H1 (cell line): ENCODE measurements around the gene SOCS7. TPM values are rescaled to one million over a fixed set of nuclear protein-coding genes. Genes with fewer than 3 reads are reported as not detected.

ENCODE experiments used
- CTCF ChIA-PET: fragments of 300-600 bp; sonication (Branson Sonifier 250); formaldehyde crosslinking; loops from one replicate; lab custom pipeline; 2021; ENCODE audit not compliant: partially characterized antibody; lab: Charles Lee
- POLR2A ChIA-PET: fragments of 300-600 bp; sonication (Branson Sonifier 250); formaldehyde crosslinking; loops from one replicate; lab custom pipeline; 2021; ENCODE audit warnings: inconsistent platforms; ENCODE audit not compliant: partially characterized antibody; lab: Charles Lee
- DNase-seq, 2 experiments: peaks; one replicate each; pipeline versions ENCODE4 v3.0.0 to v3.0.0-alpha.2; 2010 to 2022; ENCODE audit warnings: low spot score in 2 of 2, low read depth in 1 of 2, mixed read lengths in 1 of 2
- FAIRE-seq: peaks from 2 replicates; lab custom pipeline; 2011; peaks lifted over from hg19 to GRCh38; lab: Jason Lieb, UNC
- H2AFZ ChIP-seq: 2 replicates; pipeline ENCODE4 v1.8.1; 2012; ENCODE audit warnings: low read length, inconsistent platforms
- H2AK5ac ChIP-seq: 2 replicates; pipeline ENCODE4 v1.6.1; 2013; ENCODE audit warnings: low read depth, low read length
- H2BK120ac ChIP-seq: replicated peaks from 2 replicates; pipeline ENCODE3; 2013; ENCODE audit warnings: low read depth, low read length, inconsistent platforms
- H2BK12ac ChIP-seq: 2 replicates; pipeline ENCODE4 v1.6.1; 2013; ENCODE audit warnings: low read depth, low read length
- H2BK15ac ChIP-seq: 2 replicates; pipeline ENCODE4 v1.6.1; 2013; ENCODE audit warnings: low read length
- H2BK20ac ChIP-seq: 2 replicates; pipeline ENCODE4 v1.6.1; 2013; ENCODE audit warnings: low read length
- H2BK5ac ChIP-seq: 2 replicates; pipeline ENCODE4 v1.6.1; 2013; ENCODE audit warnings: low read depth, low read length
- H3K14ac ChIP-seq: 2 replicates; pipeline ENCODE4 v1.6.1; 2013; ENCODE audit warnings: inconsistent platforms; ENCODE audit not compliant: insufficient read length
- H3K18ac ChIP-seq: 2 replicates; pipeline ENCODE4 v1.6.1; 2013; ENCODE audit warnings: low read length; ENCODE audit errors: extremely low read depth
- H3K23ac ChIP-seq: 2 replicates; pipeline ENCODE4 v1.6.1; 2013; ENCODE audit warnings: inconsistent platforms; ENCODE audit not compliant: insufficient read length
- H3K23me2 ChIP-seq: 2 replicates; pipeline ENCODE4 v1.6.1; 2013; ENCODE audit warnings: low read depth, low read length
- H3K27ac ChIP-seq: 2 replicates; pipeline ENCODE4 v1.6.1; 2011; ENCODE audit warnings: low read depth, low read length, inconsistent platforms
- H3K27me3 ChIP-seq, 4 experiments: replicated peaks in 1 of 4; 1 replicate in 1 of 4; 2 replicates in 3 of 4; pipeline versions ENCODE4 v1.6.1 to v1.8.1; 2011 to 2013; ENCODE audit warnings: low read length in 3 of 4, mild to moderate bottlenecking in 3 of 4, inconsistent platforms in 2 of 4, mixed read lengths in 2 of 4, moderate library complexity in 1 of 4; ENCODE audit not compliant: control insufficient read depth in 3 of 4, insufficient read depth in 3 of 4; ENCODE audit errors: extremely low read depth in 1 of 4
- H3K36me3 ChIP-seq, 4 experiments: 2 replicates each; pipeline versions ENCODE4 v1.6.1 to v1.8.1; 2011 to 2013; ENCODE audit warnings: mild to moderate bottlenecking in 4 of 4, low read length in 3 of 4, moderate library complexity in 2 of 4, control low read depth in 1 of 4, inconsistent platforms in 1 of 4; ENCODE audit not compliant: insufficient read depth in 4 of 4, control insufficient read depth in 2 of 4
- H3K4ac ChIP-seq: replicated peaks from 2 replicates; pipeline ENCODE3; 2013; ENCODE audit warnings: low read length, low read depth, mixed read lengths, inconsistent platforms; ENCODE audit not compliant: insufficient read length
- H3K4me1 ChIP-seq, 4 experiments: replicated peaks in 1 of 4; 1 replicate in 1 of 4; 2 replicates in 3 of 4; pipeline versions ENCODE4 v1.6.1 to v1.8.1; 2011 to 2013; ENCODE audit warnings: low read length in 3 of 4, inconsistent platforms in 2 of 4, mixed read lengths in 1 of 4; ENCODE audit not compliant: insufficient read depth in 4 of 4, control insufficient read depth in 3 of 4
- H3K4me2 ChIP-seq, 2 experiments: 2 replicates each; pipeline versions ENCODE4 v1.6.1 to v1.8.1; 2011 to 2013; ENCODE audit warnings: low read depth in 2 of 2, low read length in 2 of 2, control low read depth in 1 of 2, inconsistent platforms in 1 of 2, mild to moderate bottlenecking in 1 of 2; ENCODE audit not compliant: insufficient read depth in 1 of 2
- H3K4me3 ChIP-seq, 4 experiments: fragments of 200-600, 300-600 bp in 1 of 4; sonication (generic), shearing (Covaris generic), sonication (Bioruptor Twin) in 1 of 4; 2 replicates each; pipeline versions ENCODE4 v1.5.1 to v1.8.1; 2011 to 2016; ENCODE audit warnings: low read length in 4 of 4, low read depth in 3 of 4, control low read depth in 2 of 4, inconsistent platforms in 2 of 4, mild to moderate bottlenecking in 2 of 4, mixed read lengths in 1 of 4, moderate library complexity in 1 of 4; ENCODE audit not compliant: insufficient read depth in 2 of 4; ENCODE audit errors: extremely low read depth in 1 of 4
- H3K56ac ChIP-seq: replicated peaks from 2 replicates; pipeline ENCODE3; 2013; ENCODE audit warnings: low read depth, mild to moderate bottlenecking, mixed read lengths, low read length, inconsistent platforms; ENCODE audit not compliant: insufficient read length
- H3K79me1 ChIP-seq: 2 replicates; pipeline ENCODE4 v1.6.1; 2013; ENCODE audit warnings: low read depth, low read length, control low read depth
- H3K79me2 ChIP-seq, 2 experiments: 2 replicates each; pipeline versions ENCODE4 v1.6.1 to v1.8.1; 2012 to 2013; ENCODE audit warnings: low read length in 2 of 2, mild to moderate bottlenecking in 2 of 2, inconsistent platforms in 1 of 2; ENCODE audit not compliant: insufficient read depth in 2 of 2, control insufficient read depth in 1 of 2
- H3K9ac ChIP-seq, 4 experiments: replicated peaks in 1 of 4; 1 replicate in 1 of 4; 2 replicates in 3 of 4; pipeline versions ENCODE4 v1.6.1 to v1.8.1; 2011 to 2013; ENCODE audit warnings: low read depth in 3 of 4, low read length in 3 of 4, control low read depth in 2 of 4, mild to moderate bottlenecking in 2 of 4, moderate library complexity in 2 of 4, inconsistent platforms in 1 of 4; ENCODE audit errors: extremely low read depth in 1 of 4
- H3K9me3 ChIP-seq, 2 experiments: 2 replicates each; pipeline versions ENCODE4 v1.6.1 to v1.8.1; 2012 to 2013; ENCODE audit warnings: mild to moderate bottlenecking in 2 of 2, moderate library complexity in 2 of 2, control low read depth in 1 of 2, inconsistent platforms in 1 of 2, low read depth in 1 of 2, low read length in 1 of 2, mixed read lengths in 1 of 2; ENCODE audit not compliant: insufficient read depth in 2 of 2
- H4K20me1 ChIP-seq, 2 experiments: replicated peaks in 1 of 2; 2 replicates each; pipeline versions ENCODE3 to v1.8.1; 2011 to 2013; ENCODE audit warnings: inconsistent platforms in 2 of 2, low read length in 2 of 2, mild to moderate bottlenecking in 1 of 2; ENCODE audit not compliant: insufficient read depth in 2 of 2, control insufficient read depth in 1 of 2
- H4K5ac ChIP-seq: 2 replicates; pipeline ENCODE4 v1.6.1; 2013; ENCODE audit warnings: low read length, low read depth, mixed read lengths, inconsistent platforms; ENCODE audit not compliant: insufficient read length
- H4K8ac ChIP-seq: 2 replicates; pipeline ENCODE4 v1.8.0; 2013; ENCODE audit warnings: mild to moderate bottlenecking, moderate library complexity, low read length, inconsistent platforms; ENCODE audit not compliant: insufficient read depth; ENCODE audit errors: extremely low read depth
- H4K91ac ChIP-seq: replicated peaks from 2 replicates; pipeline ENCODE3; 2013; ENCODE audit warnings: low read length, mixed read lengths, inconsistent platforms; ENCODE audit not compliant: insufficient read length
- BCL11A ChIP-seq, 2 experiments: IDR thresholded peaks; one replicate each; pipeline ENCODE4 v1.6.1; 2011; ENCODE audit warnings: low read depth in 2 of 2, low read length in 2 of 2, mild to moderate bottlenecking in 2 of 2
- CEBPB ChIP-seq: IDR thresholded peaks from 2 replicates; pipeline ENCODE4 v1.6.1; 2012; ENCODE audit warnings: low read depth, low read length
- HDAC2 ChIP-seq, 2 experiments: fragments of 300-600 bp in 1 of 2; sonication (generic) in 1 of 2; IDR thresholded peaks; 2 replicates each; pipeline ENCODE4 v1.6.1; 2011 to 2012; ENCODE audit warnings: low read depth in 2 of 2, low read length in 2 of 2, mild to moderate bottlenecking in 2 of 2, moderate library complexity in 2 of 2, borderline replicate concordance in 1 of 2, inconsistent platforms in 1 of 2
- JUN ChIP-seq: IDR thresholded peaks from 2 replicates; pipeline ENCODE4 v1.6.1; 2011; ENCODE audit warnings: low read depth, mild to moderate bottlenecking, improper control_type of control experiment, low read length
- KDM4A ChIP-seq: IDR thresholded peaks from one replicate; pipeline ENCODE4 v1.7.1; 2012; ENCODE audit warnings: low read depth, mild to moderate bottlenecking, moderate library complexity, low read length, inconsistent platforms; ENCODE audit not compliant: severe bottlenecking
- SIN3A ChIP-seq, 2 experiments: IDR thresholded peaks in 1 of 2; conservative IDR thresholded peaks in 1 of 2; 2 replicates each; pipeline ENCODE4 v1.6.1; 2011 to 2012; ENCODE audit warnings: low read length in 2 of 2, improper control_type of control experiment in 1 of 2, low read depth in 1 of 2, mild to moderate bottlenecking in 1 of 2
- SP1 ChIP-seq: IDR thresholded peaks from 2 replicates; pipeline ENCODE4 v1.6.1; 2011; ENCODE audit warnings: low read depth, low read length
- TAF1 ChIP-seq: IDR thresholded peaks from 2 replicates; pipeline ENCODE4 v1.6.1; 2011; ENCODE audit warnings: mild to moderate bottlenecking, low read depth, low read length
- TAF7 ChIP-seq: optimal IDR thresholded peaks from 2 replicates; pipeline ENCODE3; 2011; ENCODE audit warnings: low read depth, mild to moderate bottlenecking, inconsistent platforms, low read length, moderate library complexity, borderline replicate concordance
- USF2 ChIP-seq: IDR thresholded peaks from 2 replicates; pipeline ENCODE4 v1.6.1; 2011; ENCODE audit warnings: low read length, improper control_type of control experiment
- WGBS, 2 experiments: shearing (Covaris generic) in 1 of 2; methylation state at CpG; one replicate each; pipeline versions ENCODE4 v1.1.6 to v1.1.7; 2013 to 2015; ENCODE audit warnings: low lambda C conversion rate in 2 of 2, mixed read lengths in 2 of 2, inconsistent platforms in 1 of 2, low coverage in 1 of 2, missing lambda C conversion rate in 1 of 2; ENCODE audit not compliant: insufficient replicate concordance in 2 of 2, insufficient coverage in 1 of 2, insufficient read length in 1 of 2; ENCODE audit errors: extremely low coverage in 1 of 2, missing lambda C conversion rate in 1 of 2; 5-methylcytosine and 5-hydroxymethylcytosine counted together
- polyA plus RNA-seq, 7 experiments: library from polyadenylated mRNA; depleted of rRNA in 3 of 7; stranded (reverse) in 5 of 7; unstranded in 2 of 7; fragments of >200 nt in 5 of 7; fragments of 200-250 nt in 2 of 7; gene quantifications; 1 replicate in 5 of 7; 2 replicates in 1 of 7; 4 replicates in 1 of 7; pipeline versions ENCODE4 v1.2.1 to v1.2.3, GENCODE V29; 2011 to 2013; ENCODE audit warnings: missing spikeins in 2 of 7, mixed read lengths in 2 of 7
- total RNA-seq: library from RNA; stranded (reverse); fragmentation: NEBNext Ultra II Directional; extraction: Animal tissue kit (Norgen Biotek cat#: 25700); gene quantifications from 2 replicates; pipeline ENCODE4 v1.2.1, GENCODE V29; 2021

Gene SOCS7
- total and polyA plus RNA-seq, 2 of the 8 experiments (the other 6 are each of a cell fraction or from before 2014, with no cell fraction given): 13.5 to 26.9 TPM

GRCh38 chr17:38342886-38343607, 8.6 kb upstream of the SOCS7 start:
- H3K4me2 ChIP-seq: no peak overlapping the region
- no peak overlapping the region for H2BK5ac ChIP-seq
- H3K23ac ChIP-seq: no peak overlapping the region
- no peak overlapping the region for H3K27ac ChIP-seq
- no peak overlapping the region for H3K4ac ChIP-seq
- no peaks in the 10 kb centered on the region for H3K27me3 ChIP-seq
- H2BK120ac ChIP-seq: no peak overlapping the region
- H2AK5ac ChIP-seq: peak overlapping the region; percentile 32; the same call in 1 of the 2 replicates
- 0 out of 2 replicates have a peak overlapping the region, but pooled peaks have one; percentile 21 for H2BK20ac ChIP-seq
- no peak overlapping the region for H3K4me3 ChIP-seq
- no peak for DNase-seq
- ChIA-PET POLR2A (interaction anchor here (1.1 to 1.9 kb wide), 4 partner anchors 17 to 75 kb away, joined by 3 to 8 read pairs (median 4); no protein-coding TSS in a partner anchor), CTCF (interaction anchor here (0.6 to 25.7 kb wide), 8 partner anchors 9 to 213 kb away, joined by 3 to 400 read pairs (median 6); partner anchors contain the start of genes ARHGAP23 and SOCS7)
- no peaks in the 10 kb centered on the region for H3K79me2 ChIP-seq
- no peaks in the 10 kb centered on the region for H3K36me3 ChIP-seq
- H2BK12ac ChIP-seq: no peak overlapping the region
- no peaks in the 10 kb centered on the region for H4K20me1 ChIP-seq
- 0 out of 2 replicates have a peak overlapping the region, but pooled peaks have one; percentile 46 for H2BK15ac ChIP-seq
- H3K9me3 ChIP-seq: no peaks in the 10 kb centered on the region
- no peak overlapping the region for H4K91ac ChIP-seq
- H3K14ac ChIP-seq: no peak overlapping the region
- no peak for FAIRE-seq
- H3K79me1 ChIP-seq: no peaks in the 10 kb centered on the region
- no peak overlapping the region for H2AFZ ChIP-seq
- H3K18ac ChIP-seq: no peak overlapping the region; the same call in 1 of the 2 replicates
- H3K23me2 ChIP-seq: no peaks in the 10 kb centered on the region
- no peak overlapping the region for H3K56ac ChIP-seq
- H4K8ac ChIP-seq: peak overlapping the region; percentile 8; the same call in 1 of the 2 replicates
- H3K9ac ChIP-seq: no peak overlapping the region
- WGBS, 2 experiments: 92% methylated on average over 12 of the region's 18 CpGs; no CpG with 5 or more reads in 1 of the 2 experiments
- peaks cover 0 to 9% (median 3%) of the 10 kb centered on the region in 4 experiments; a peak in 3 of 7 replicates for H3K4me1 ChIP-seq
- no peak overlapping the region for H4K5ac ChIP-seq
- TF ChIP-seq SP1 (no peak), SIN3A (conservative IDR thresholded peaks at IDR 0.05 in 1 of 2, IDR thresholded peaks at IDR 0.05 in 1 of 2; ENCODE audit: low read depth in 1 of 2, low read length in 2 of 2) (no peak), CEBPB (no peak), USF2 (no peak), HDAC2 (IDR thresholded peaks at IDR 0.05; ENCODE audit: borderline replicate concordance in 1 of 2, low read depth in 2 of 2, low read length in 2 of 2) (no peak), BCL11A (IDR thresholded peaks at IDR 0.05; ENCODE audit: low read depth in 2 of 2, low read length in 2 of 2) (no peak), JUN (no peak), TAF1 (no peak), KDM4A (no peak), TAF7 (no peak)
